Adrenal gland (tissue), 5 donors: ENCODE data around the gene LY6G6F.

Experiments
- POLR2A ChIP-seq, 2 donors: fragments of 450-650 bp; IDR thresholded peaks; one replicate each; pipeline ENCODE4 v1.6.1; 2017; ENCODE audit warnings: antibody characterized with exemption in 2 of 2, mild to moderate bottlenecking in 2 of 2, moderate library complexity in 1 of 2
- TF ChIP-seq, protein P1 (sequence below), 6 experiments: fragments of 450-650 bp in 4 of 6; fragments of 200-600 bp in 2 of 6; sonication (generic) in 1 of 6; IDR thresholded peaks; 1 replicate in 5 of 6; 2 replicates in 1 of 6; pipeline versions ENCODE4 v1.5.1 to v1.8.0; 2016 to 2021; ENCODE audit warnings: antibody characterized with exemption in 6 of 6, mild to moderate bottlenecking in 2 of 6, moderate library complexity in 1 of 6
- donor health status: DM: no; HTN: no; CAD: no.

DNA sequence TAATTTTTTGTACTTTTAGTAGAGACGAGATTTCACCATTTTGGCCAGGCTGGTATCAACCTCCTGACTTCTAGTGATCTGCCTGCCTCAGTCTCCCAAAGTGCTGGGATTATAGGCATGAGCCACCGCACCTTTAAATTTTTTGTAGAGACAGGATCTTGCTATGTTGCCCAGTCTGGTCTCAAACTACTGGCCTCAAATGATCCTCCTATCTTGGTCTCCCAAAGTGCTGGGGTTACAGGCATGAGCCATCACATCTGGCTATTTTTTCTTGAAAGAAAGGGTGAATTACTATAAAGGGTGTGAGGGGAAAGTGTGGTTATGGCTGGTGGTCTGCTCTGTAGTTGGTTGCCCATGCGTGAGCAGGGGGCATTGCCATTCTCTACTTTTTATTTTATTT is 1.6 kb downstream of the LY6G6F start:
- TF ChIP-seq, protein P1, sequence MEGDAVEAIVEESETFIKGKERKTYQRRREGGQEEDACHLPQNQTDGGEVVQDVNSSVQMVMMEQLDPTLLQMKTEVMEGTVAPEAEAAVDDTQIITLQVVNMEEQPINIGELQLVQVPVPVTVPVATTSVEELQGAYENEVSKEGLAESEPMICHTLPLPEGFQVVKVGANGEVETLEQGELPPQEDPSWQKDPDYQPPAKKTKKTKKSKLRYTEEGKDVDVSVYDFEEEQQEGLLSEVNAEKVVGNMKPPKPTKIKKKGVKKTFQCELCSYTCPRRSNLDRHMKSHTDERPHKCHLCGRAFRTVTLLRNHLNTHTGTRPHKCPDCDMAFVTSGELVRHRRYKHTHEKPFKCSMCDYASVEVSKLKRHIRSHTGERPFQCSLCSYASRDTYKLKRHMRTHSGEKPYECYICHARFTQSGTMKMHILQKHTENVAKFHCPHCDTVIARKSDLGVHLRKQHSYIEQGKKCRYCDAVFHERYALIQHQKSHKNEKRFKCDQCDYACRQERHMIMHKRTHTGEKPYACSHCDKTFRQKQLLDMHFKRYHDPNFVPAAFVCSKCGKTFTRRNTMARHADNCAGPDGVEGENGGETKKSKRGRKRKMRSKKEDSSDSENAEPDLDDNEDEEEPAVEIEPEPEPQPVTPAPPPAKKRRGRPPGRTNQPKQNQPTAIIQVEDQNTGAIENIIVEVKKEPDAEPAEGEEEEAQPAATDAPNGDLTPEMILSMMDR (IDR thresholded peaks at IDR 0.05): no peak
- no peak for TF ChIP-seq POLR2A (IDR thresholded peaks at IDR 0.05)
